Urothelium cell line (cell line): ENCODE measurements around the gene GAS5.
A peak's percentile ranks its signal among the peaks of the same experiment; 100 is the strongest.

Source experiments
- DNase-seq: peaks from one replicate; pipeline ENCODE4 v3.0.0; 2011; ENCODE audit warnings: low spot score, mixed read lengths
- FAIRE-seq: peaks from 2 replicates; lab custom pipeline; 2011; peaks lifted over from hg19 to GRCh38; lab: Jason Lieb, UNC

The GAS5 gene

GRCh38 chr1:173832748-173833147 is 35.0 kb downstream of the GAS5 start:
- FAIRE-seq (no peak), DNase-seq (no peak)

- FAIRE-seq: no peak
- DNase-seq: no peak
Observed at GRCh38 chr1:173827611-173828010, 40.2 kb downstream of the GAS5 start.

- FAIRE-seq (peak; percentile 20), DNase-seq (peak; percentile 88)
Observed at GRCh38 chr1:173824315-173825081, 43.3 kb downstream of the GAS5 start, which contains the start of the genes CENPL and DARS2. TSS of gene CENPL (minus strand) at chr1:173824883. CDS start at chr1:173811299, 13,584 bp downstream. TSS of gene DARS2 (plus strand) at chr1:173824673. CDS start at chr1:173825230, 557 bp downstream.

GRCh38 chr1:173823781-173824314 is 43.9 kb downstream of the GAS5 start:
- FAIRE-seq (no peak), DNase-seq (no peak)

GRCh38 chr1:173821680-173822079 is 46.1 kb downstream of the GAS5 start:
- no peak for DNase-seq
- no peak for FAIRE-seq

- DNase-seq (no peak), FAIRE-seq (no peak)
Observed at GRCh38 chr1:173818459-173818858, 49.3 kb downstream of the GAS5 start.
